GM12892 (cell line): Measurements from ENCODE around the gene KAZN.

Source experiments
- POLR2A ChIP-seq: IDR thresholded peaks from 2 replicates; pipeline ENCODE4 v1.6.1; 2011; ENCODE audit warnings: low read depth, low read length, control low read depth
- POLR2AphosphoS5 ChIP-seq: IDR thresholded peaks from 2 replicates; pipeline ENCODE4 v1.6.1; 2011; ENCODE audit warnings: low read depth, low read length, control low read depth
- TAF1 ChIP-seq: IDR thresholded peaks from 2 replicates; pipeline ENCODE4 v1.6.1; 2011; ENCODE audit warnings: low read depth, mild to moderate bottlenecking, control low read depth, low read length, borderline replicate concordance

DNA sequence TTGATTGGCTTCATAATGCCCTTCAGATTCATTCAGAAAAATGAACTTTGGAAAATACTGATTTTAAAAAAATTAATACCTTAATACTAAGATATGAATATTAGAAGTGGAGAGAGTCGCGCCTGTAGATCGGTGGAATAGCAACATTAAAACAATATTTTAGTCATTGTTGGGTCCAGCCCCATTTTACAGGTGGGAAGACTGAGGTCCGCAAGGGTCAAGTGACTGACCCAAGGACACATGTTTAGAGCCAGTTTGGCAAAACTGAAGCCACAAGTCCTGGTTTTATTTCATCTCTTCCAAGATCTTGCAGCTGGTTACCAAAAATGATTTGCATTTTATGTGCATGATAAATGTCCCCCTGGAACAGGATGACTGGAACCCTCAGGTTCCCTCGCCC is 441.4 kb downstream of the KAZN start:
- TF ChIP-seq POLR2A = no peak
- TF ChIP-seq POLR2AphosphoS5 = no peak
- TF ChIP-seq TAF1 = no peak
